NCI-H2196 (cell line): Measurements from ENCODE around the gene PI4KB.

Source experiments
- DNase-seq: peaks from one replicate; lab custom pipeline; 2025; ENCODE audit not compliant: unreplicated experiment; lab: John Stamatoyannopoulos, UW

PI4KB gene

DNA sequence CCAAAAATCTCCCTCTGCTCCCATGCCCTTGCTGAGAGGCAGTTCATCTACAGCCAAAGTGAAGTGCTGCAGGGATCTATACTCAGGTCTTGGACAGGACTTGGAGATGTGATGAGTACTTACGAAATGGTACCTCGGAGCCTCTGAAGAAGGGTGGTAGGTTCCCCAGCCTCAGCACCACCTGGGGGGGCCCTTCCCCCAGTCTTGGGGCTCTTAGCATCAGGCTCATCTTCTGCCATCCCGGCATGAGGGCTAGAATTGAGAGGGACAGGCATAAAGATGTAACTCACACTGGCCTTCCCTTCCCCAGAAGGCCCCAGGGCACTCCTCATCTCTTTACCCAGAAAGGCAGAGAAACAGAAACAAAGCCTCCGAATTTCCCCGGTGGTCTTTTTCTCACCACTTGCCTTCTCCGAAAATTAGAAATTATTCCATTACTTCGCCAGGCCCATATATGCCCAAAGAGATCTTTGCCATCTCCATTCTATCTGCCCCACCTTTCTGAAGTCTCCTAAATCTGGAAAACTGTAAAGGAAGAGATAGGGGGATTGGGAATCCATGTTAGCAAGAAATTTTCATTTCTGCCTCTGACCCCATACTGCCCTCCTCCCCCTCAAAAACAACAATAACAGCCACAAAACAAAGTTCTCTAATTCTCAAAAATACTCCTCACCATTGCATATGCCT is 19.0 kb upstream of the PI4KB start:
- DNase-seq, result no peak

DNA sequence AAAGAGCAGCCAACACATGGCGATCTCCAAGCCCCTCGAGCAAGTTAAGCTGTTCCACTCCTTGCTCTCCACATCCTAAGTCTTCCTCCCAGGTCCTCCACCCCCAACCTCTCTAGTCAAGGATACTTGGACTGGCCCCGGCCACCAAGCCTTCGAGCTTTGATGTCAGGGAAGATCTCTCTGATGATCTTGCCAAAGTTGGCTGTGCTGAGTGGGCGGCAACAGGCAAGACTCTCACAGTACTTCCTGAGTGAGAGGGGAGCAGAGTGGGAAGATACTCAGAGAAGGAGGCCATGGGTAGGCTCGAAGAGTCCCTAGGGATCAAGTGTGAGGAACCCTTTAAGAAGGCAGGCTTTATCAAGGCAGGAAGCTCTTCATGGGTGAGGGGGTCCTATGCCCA is 17.1 kb upstream of the PI4KB start:
- DNase-seq, result no peak

GRCh38 chr1:151343587-151343986 is 16.4 kb upstream of the PI4KB start:
- no peak for DNase-seq

GRCh38 chr1:151342569-151342968 is 15.4 kb upstream of the PI4KB start:
- DNase-seq, result no peak

DNA sequence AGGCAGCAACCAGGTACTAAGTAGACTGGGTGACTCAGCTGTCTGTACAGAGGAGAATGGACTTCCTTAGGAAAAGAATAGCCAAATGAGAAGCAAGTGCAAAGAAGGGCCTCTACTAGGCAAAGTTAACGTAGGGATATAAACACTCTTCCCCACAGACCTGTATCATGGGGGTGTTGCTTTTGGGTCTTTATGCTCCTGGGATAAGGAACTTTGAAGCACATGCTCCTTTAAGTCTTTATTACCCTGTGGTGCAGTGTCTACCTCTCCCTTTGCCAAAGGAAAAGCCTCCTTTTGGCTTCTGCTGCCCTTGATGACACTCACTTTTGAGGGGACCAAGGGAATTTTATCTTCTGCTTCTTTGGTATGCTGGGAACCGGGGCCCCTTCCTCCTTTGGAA is 14.8 kb upstream of the PI4KB start:
- DNase-seq, result no peak

DNA sequence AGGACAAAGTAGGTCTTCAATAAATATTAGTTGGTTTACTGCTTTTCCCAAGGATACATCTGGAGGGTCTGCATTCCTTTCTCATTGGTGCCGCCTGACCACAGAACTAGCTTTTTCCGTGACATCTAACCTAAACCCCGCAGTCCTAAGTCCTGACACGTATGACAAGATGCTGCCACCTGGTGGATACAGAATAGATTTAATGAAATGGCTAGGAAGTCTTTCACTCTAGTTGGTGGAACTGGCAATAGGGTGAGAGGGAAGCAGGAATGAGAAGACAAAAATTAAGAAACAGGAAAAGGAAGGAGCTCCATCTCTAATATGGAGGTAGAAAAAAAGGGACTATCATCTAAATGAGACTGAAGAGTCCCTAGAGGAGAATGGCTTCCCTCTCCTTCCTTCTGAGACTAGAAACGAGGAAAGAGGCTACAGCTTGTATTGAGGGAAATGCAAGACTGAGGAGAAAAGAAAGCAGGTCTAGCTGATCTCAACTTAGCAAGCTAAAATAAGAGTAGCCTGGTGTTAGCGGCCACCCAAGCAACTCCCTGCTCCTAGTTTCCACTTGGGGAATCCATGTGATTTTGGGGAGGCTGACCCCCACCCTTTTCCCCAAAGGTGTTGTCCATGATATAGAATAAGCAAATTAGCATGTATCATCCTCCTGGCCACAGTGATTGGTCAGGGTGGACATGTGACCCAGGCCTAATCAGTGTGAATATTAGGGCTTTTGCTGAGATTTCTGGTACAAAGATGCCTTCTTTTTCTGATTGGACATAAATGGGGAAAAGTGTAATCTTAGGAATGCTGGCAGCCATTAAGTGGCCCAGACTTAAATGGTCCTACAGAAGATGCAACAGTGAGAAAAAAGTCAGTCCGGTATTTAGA is 13.9 kb upstream of the PI4KB start:
- DNase-seq, result peak; percentile 83

DNA sequence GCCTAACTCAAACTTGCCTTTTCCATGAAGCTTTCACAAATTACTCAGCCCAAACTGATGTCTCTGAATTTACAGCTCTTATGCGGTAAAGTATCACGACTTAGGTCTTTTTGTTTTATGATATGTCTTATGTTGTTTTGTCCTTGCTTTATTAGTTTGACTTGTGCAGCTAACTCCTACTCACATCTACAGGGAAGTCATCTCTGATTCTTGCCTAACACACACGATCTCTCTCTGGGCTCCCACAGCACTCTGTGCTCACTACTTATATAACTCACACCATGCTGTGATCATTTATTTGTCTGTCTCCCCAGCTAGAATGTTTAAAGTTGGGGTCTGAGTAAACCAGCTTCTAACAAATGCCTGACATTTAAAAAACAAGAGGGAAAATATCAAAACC is 9.3 kb upstream of the PI4KB start:
- DNase-seq, result no peak

GRCh38 chr1:151334822-151335221 is 7.6 kb upstream of the PI4KB start:
- no peak for DNase-seq

GRCh38 chr1:151327903-151328674 is 873 bp upstream of the PI4KB start:
- DNase-seq, result peak; percentile 65

DNA sequence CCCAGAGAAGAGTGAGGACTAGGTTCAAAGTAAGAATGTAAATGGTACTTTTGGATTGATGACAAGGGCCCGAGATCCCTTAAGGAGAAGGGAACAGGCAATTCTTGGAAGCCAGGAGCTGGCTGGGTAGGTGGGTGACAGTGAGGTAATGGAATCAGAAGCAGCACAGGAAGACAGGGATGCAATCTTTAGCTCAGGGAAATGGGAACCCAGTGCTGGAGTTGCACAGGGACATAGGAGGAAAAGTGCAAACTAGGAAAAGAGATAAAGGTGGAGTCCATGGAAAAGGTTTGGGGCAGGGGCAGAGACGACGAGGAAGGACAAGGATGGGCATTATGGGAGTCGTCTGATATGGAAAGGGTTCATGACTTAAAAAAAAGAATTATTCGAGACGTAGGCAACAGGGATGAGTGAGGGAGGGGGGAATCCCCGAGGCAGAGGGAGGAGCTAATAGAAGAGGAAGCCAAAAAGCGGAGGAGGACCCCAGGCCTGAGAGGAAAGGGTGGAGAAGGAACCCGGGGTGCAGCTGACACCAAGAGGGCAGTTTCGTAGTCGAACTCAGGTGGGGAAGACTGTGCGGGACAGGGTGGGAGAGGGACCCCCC is 495 bp downstream of the PI4KB start:
- DNase-seq, result no peak

- DNase-seq, result no peak
Measured at GRCh38 chr1:151325646-151326429, 1.4 kb downstream of the PI4KB start.

DNA sequence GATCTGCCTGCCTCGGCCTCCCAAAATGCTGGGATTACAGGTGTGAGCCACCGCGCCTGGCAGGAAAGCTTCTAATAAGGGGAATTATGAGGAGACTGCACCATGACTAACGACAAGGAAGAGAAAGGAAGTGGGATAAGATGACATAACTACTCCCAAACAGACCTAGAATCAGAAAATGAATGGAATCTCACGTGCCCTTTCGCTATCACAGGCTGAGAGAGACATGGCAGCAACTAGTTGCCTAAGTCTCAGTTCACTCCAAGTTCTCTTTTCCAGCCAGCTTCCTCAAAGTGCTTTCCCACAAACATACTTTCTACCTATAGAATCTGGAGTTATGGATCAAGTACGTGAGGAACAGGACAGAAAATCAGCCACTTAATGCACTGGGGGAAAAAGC is 2.0 kb downstream of the PI4KB start:
- no peak for DNase-seq

- no peak for DNase-seq
Measured at GRCh38 chr1:151324390-151324930, 2.8 kb downstream of the PI4KB start.

- DNase-seq, result no peak
Measured at GRCh38 chr1:151318975-151319374, 8.2 kb downstream of the PI4KB start.

GRCh38 chr1:151315565-151316235 is 11.5 kb downstream of the PI4KB start:
- no peak for DNase-seq

DNA sequence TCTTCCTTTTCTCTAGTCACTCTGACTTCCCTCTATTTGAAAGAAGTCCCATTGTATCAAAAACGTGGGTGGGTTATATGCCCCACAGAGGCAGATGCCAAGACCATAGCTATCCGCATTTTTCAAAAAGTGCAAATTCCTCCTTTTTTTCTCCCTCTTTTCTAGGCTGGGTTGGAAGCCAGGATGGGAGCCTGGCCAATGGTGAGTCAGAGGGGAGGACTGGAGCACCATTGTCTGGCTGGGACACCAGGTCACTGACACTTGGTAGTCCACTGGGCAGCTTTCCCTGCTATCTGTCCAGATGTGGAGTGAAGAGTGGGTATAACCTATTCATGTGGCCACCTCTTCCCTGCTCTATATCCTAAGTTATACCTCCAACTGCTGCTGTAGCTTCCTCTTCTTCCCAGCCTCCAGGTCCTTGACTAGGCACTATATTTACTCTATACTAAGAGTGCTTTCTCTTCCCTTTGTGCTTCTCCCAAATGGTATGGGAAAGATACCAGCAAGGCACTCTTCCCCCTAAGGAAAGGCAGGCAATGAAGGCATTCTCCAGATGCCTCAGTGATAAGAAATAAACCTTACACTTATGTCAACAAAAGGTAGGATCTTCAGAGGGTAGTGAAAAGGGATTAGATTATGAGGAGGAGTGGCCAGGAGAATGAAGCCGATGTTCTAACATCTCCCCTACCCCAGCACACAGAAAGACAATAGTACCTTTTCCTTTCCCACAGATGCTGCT is 12.9 kb downstream of the PI4KB start:
- DNase-seq, result no peak

GRCh38 chr1:151313501-151313900 is 13.7 kb downstream of the PI4KB start:
- DNase-seq, result no peak

DNA sequence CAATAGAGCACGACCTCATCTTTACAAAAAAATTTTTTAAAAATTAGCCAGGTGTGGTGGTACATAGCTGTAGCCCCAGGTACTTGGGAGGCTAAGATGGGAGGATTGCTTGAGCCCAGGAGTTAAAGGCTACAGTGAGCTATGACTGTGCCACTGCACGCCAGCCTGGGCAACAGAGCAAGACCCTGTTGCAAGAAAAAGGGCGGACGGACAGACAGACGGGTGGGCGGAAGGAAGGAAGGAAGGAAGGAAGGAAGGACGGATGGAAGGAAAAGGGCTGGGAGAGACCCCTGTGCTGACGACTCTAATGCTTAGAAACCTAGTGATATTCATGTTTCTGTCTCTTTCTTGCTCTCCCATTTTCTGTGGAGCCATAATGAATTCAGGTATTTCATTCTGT is 14.4 kb downstream of the PI4KB start:
- no peak for DNase-seq

DNA sequence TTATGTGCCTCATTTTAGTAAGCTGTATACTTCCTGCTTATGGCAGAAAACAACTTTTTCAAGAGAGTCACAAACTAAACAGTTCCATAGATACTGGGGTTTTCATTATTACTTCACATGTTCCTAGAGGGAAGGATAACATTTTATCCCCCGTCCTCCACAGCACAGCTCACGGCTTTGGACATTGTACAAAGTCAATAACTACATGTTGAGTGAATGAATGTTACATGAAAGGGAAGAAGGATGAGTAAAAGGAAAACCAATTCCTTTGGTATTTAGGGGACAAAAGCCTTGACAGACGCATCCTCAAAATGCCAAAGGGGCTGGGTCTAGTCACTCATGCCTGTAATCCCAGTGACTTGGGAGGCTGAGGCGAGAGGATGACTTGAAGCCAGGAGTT is 14.8 kb downstream of the PI4KB start:
- DNase-seq, result no peak
